GM23338 (cell line): ENCODE results near the gene HOXD9. TPM values are rescaled to one million over a fixed set of nuclear protein-coding genes. Genes with fewer than 3 reads are reported as not detected.

Experiments
- ATAC-seq: fragments of 200-7000 bp; cut with Tn5 transposase; 3 replicates; pipeline ENCODE4 v1.9.1; 2020
- DNase-seq: peaks from one replicate; pipeline ENCODE4 v3.0.0-alpha.2; 2015; ENCODE audit warnings: low spot score
- H2AFZ ChIP-seq: fragments of 200-600 bp; sonication (generic); 2 replicates; pipeline ENCODE4 v1.8.0; 2016; ENCODE audit warnings: antibody characterized with exemption, mild to moderate bottlenecking, moderate library complexity
- H3F3A ChIP-seq: fragments of 200-600 bp; sonication (generic); replicated peaks from 2 replicates; pipeline ENCODE4 v1.8.0; 2017; ENCODE audit warnings: antibody characterized with exemption, mixed run types, low read depth
- H3K27ac ChIP-seq: fragments of 200-600 bp; sonication (generic); 2 replicates; pipeline ENCODE4 v1.6.1; 2016; ENCODE audit warnings: low read depth
- H3K27me3 ChIP-seq: fragments of 200-600 bp; sonication (generic); 2 replicates; pipeline ENCODE4 v1.8.0; 2016; ENCODE audit warnings: mild to moderate bottlenecking, mixed run types, moderate library complexity; ENCODE audit not compliant: insufficient read depth
- H3K36me3 ChIP-seq: fragments of 200-600 bp; sonication (generic); 2 replicates; pipeline ENCODE4 v1.8.0; 2016; ENCODE audit warnings: mild to moderate bottlenecking; ENCODE audit not compliant: insufficient read depth
- H3K4me1 ChIP-seq: fragments of 200-600 bp; sonication (generic); 2 replicates; pipeline ENCODE4 v1.8.0; 2016; ENCODE audit warnings: mild to moderate bottlenecking, moderate library complexity; ENCODE audit not compliant: insufficient read depth
- H3K4me2 ChIP-seq: fragments of 200-600 bp; sonication (generic); 2 replicates; pipeline ENCODE4 v1.7.1; 2017; ENCODE audit warnings: mixed run types
- H3K4me3 ChIP-seq: fragments of 200-600 bp; sonication (generic); 2 replicates; pipeline ENCODE4 v1.6.1; 2016; ENCODE audit warnings: mixed run types
- H3K79me2 ChIP-seq: fragments of 200-600 bp; sonication (generic); replicated peaks from 2 replicates; pipeline ENCODE4 v1.8.0; 2017; ENCODE audit warnings: mild to moderate bottlenecking; ENCODE audit not compliant: insufficient read depth
- H3K9me2 ChIP-seq: fragments of 200-600 bp; sonication (generic); 2 replicates; pipeline ENCODE4 v1.8.0; 2017; ENCODE audit not compliant: insufficient read depth
- H4K20me1 ChIP-seq: fragments of 200-600 bp; sonication (generic); replicated peaks from 2 replicates; pipeline ENCODE4 v1.8.0; 2017; ENCODE audit warnings: mild to moderate bottlenecking; ENCODE audit not compliant: insufficient read depth
- H3K27ac Mint-ChIP-seq: 2 replicates; pipeline ENCODE4 v1.8.0; 2020; ENCODE audit warnings: inconsistent platforms, mild to moderate bottlenecking, moderate library complexity, mixed read lengths
- H3K27me3 Mint-ChIP-seq: 3 replicates; pipeline ENCODE4 v1.8.0; 2022; ENCODE audit warnings: low read depth, mild to moderate bottlenecking, moderate library complexity, mixed read lengths, inconsistent platforms; ENCODE audit not compliant: insufficient read depth, poor library complexity
- H3K36me3 Mint-ChIP-seq: 3 replicates; pipeline ENCODE4 v1.8.0; 2021; ENCODE audit warnings: low read depth, mild to moderate bottlenecking, inconsistent platforms, moderate library complexity, mixed read lengths
- H3K4me1 Mint-ChIP-seq: 3 replicates; pipeline ENCODE4 v1.8.0; 2020; ENCODE audit warnings: mild to moderate bottlenecking, inconsistent platforms, mixed read lengths
- H3K4me3 Mint-ChIP-seq: 3 replicates; pipeline ENCODE4 v1.8.0; 2021; ENCODE audit warnings: moderate library complexity, mild to moderate bottlenecking, inconsistent platforms, mixed read lengths
- H3K9me3 Mint-ChIP-seq: 3 replicates; pipeline ENCODE4 v1.8.0; 2020; ENCODE audit warnings: moderate library complexity, mild to moderate bottlenecking, inconsistent platforms, mixed read lengths
- CREB1 ChIP-seq: fragments of 250-450 bp; sonication (Bioruptor Pico); IDR thresholded peaks from 2 replicates; pipeline ENCODE4 v1.5.0; 2020; ENCODE audit warnings: low read depth, mild to moderate bottlenecking, moderate library complexity
- EZH2 ChIP-seq: fragments of 200-600 bp; sonication (generic); IDR thresholded peaks from one replicate; pipeline ENCODE4 v1.8.0; 2017; ENCODE audit warnings: antibody characterized with exemption, mild to moderate bottlenecking, low read depth; ENCODE audit not compliant: unreplicated experiment
- EZH2phosphoT487 ChIP-seq: fragments of 200-600 bp; sonication (generic); IDR thresholded peaks from one replicate; pipeline ENCODE4 v1.8.1; 2018; ENCODE audit warnings: antibody characterized with exemption; ENCODE audit not compliant: unreplicated experiment
- JUNB ChIP-seq: IDR thresholded peaks from one replicate; pipeline ENCODE4 v1.6.1; 2016; ENCODE audit warnings: antibody characterized with exemption; ENCODE audit not compliant: unreplicated experiment
- NANOG ChIP-seq: IDR thresholded peaks from 2 replicates; pipeline ENCODE4 v1.6.1; 2016; ENCODE audit warnings: antibody characterized with exemption, borderline replicate concordance
- ZNF331 ChIP-seq: fragments of 250-450 bp; sonication (Bioruptor Pico); IDR thresholded peaks from 2 replicates; pipeline ENCODE4 v1.5.0; 2020; ENCODE audit warnings: low read depth, mild to moderate bottlenecking, moderate library complexity
- polyA plus RNA-seq: library from polyadenylated mRNA; unstranded; fragments of >200 nt; fragmentation: Nextera tagmentation; extraction: Ambion mirVana; gene quantifications from 2 replicates; pipeline ENCODE4 v1.2.1, GENCODE V29; 2016
- total RNA-seq: library from RNA; depleted of rRNA; stranded (reverse); fragments of >200 nt; shearing (Covaris generic); gene quantifications from 2 replicates; pipeline ENCODE4 v1.2.3, GENCODE V29; 2014
- TF ChIP-seq, protein P1 (sequence below): fragments of 250-450 bp; sonication (Bioruptor Pico); IDR thresholded peaks from 2 replicates; pipeline ENCODE4 v1.5.0; 2020; ENCODE audit warnings: mild to moderate bottlenecking, moderate library complexity

HOXD9 gene
- total and polyA plus RNA-seq, 2 experiments from 2014 or later = not detected

- TF ChIP-seq, protein P1, sequence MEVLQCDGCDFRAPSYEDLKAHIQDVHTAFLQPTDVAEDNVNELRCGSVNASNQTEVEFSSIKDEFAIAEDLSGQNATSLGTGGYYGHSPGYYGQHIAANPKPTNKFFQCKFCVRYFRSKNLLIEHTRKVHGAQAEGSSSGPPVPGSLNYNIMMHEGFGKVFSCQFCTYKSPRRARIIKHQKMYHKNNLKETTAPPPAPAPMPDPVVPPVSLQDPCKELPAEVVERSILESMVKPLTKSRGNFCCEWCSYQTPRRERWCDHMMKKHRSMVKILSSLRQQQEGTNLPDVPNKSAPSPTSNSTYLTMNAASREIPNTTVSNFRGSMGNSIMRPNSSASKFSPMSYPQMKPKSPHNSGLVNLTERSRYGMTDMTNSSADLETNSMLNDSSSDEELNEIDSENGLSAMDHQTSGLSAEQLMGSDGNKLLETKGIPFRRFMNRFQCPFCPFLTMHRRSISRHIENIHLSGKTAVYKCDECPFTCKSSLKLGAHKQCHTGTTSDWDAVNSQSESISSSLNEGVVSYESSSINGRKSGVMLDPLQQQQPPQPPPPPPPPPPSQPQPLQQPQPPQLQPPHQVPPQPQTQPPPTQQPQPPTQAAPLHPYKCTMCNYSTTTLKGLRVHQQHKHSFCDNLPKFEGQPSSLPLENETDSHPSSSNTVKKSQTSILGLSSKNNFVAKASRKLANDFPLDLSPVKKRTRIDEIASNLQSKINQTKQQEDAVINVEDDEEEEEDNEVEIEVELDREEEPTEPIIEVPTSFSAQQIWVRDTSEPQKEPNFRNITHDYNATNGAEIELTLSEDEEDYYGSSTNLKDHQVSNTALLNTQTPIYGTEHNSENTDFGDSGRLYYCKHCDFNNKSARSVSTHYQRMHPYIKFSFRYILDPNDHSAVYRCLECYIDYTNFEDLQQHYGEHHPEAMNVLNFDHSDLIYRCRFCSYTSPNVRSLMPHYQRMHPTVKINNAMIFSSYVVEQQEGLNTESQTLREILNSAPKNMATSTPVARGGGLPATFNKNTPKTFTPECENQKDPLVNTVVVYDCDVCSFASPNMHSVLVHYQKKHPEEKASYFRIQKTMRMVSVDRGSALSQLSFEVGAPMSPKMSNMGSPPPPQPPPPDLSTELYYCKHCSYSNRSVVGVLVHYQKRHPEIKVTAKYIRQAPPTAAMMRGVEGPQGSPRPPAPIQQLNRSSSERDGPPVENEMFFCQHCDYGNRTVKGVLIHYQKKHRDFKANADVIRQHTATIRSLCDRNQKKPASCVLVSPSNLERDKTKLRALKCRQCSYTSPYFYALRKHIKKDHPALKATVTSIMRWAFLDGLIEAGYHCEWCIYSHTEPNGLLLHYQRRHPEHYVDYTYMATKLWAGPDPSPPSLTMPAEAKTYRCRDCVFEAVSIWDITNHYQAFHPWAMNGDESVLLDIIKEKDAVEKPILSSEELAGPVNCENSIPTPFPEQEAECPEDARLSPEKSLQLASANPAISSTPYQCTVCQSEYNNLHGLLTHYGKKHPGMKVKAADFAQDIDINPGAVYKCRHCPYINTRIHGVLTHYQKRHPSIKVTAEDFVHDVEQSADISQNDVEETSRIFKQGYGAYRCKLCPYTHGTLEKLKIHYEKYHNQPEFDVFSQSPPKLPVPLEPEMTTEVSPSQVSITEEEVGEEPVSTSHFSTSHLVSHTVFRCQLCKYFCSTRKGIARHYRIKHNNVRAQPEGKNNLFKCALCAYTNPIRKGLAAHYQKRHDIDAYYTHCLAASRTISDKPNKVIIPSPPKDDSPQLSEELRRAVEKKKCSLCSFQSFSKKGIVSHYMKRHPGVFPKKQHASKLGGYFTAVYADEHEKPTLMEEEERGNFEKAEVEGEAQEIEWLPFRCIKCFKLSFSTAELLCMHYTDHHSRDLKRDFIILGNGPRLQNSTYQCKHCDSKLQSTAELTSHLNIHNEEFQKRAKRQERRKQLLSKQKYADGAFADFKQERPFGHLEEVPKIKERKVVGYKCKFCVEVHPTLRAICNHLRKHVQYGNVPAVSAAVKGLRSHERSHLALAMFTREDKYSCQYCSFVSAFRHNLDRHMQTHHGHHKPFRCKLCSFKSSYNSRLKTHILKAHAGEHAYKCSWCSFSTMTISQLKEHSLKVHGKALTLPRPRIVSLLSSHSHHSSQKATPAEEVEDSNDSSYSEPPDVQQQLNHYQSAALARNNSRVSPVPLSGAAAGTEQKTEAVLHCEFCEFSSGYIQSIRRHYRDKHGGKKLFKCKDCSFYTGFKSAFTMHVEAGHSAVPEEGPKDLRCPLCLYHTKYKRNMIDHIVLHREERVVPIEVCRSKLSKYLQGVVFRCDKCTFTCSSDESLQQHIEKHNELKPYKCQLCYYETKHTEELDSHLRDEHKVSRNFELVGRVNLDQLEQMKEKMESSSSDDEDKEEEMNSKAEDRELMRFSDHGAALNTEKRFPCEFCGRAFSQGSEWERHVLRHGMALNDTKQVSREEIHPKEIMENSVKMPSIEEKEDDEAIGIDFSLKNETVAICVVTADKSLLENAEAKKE (CRISPR knock-in tag) = no peak
- TF ChIP-seq EZH2phosphoT487 (peak; percentile 74), CREB1 (CRISPR knock-in tag) (no peak), JUNB (no peak)
Measured at GRCh38 chr2:176124947-176125771, 2.6 kb downstream of the HOXD9 start (continued).

DNA sequence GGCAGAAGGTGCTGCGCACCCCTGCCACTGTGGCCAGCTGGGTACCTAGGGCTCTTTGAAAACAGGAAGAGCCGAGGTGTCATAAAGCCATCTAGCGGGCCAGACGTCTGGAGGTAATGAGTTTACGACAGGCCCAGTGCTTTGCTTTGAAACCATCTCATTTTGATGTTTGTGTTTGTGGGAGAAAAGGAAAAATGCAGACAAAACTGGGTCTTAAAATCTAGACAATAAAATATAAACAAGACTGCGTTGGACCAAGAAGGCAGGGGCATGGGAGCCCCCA lies 3.2 kb downstream of the HOXD9 start:
- no peak overlapping the region for H2AFZ ChIP-seq
- H3F3A ChIP-seq = peaks cover 46% of the 10 kb centered on the region; the same call in 1 of the 2 replicates
- Mint-ChIP-seq H3K27ac (no peak overlapping the region), H3K4me1 (peaks cover 25% of the 10 kb centered on the region), H3K36me3 (no peaks in the 10 kb centered on the region), H3K9me3 (peaks cover 10% of the 10 kb centered on the region; the same call in 2 of the 3 replicates), H3K27me3 (peaks cover 95% of the 10 kb centered on the region), H3K4me3 (no peak overlapping the region)
- H4K20me1 ChIP-seq = peaks cover 22% of the 10 kb centered on the region
- H3K36me3 ChIP-seq = no peaks in the 10 kb centered on the region
- H3K79me2 ChIP-seq = no peaks in the 10 kb centered on the region
- H3K4me3 ChIP-seq = no peak overlapping the region
- H3K4me2 ChIP-seq = no peak overlapping the region
- peaks cover 100% of the 10 kb centered on the region for H3K27me3 ChIP-seq
- peak; percentile 53 for DNase-seq
- no peak overlapping the region for H3K27ac ChIP-seq
- H3K4me1 ChIP-seq = peaks cover 14% of the 10 kb centered on the region
- no peak for ATAC-seq
- H3K9me2 ChIP-seq = no peaks in the 10 kb centered on the region
- TF ChIP-seq ZNF331 (CRISPR knock-in tag) (no peak), EZH2 (peak; percentile 37), NANOG (no peak), EZH2phosphoT487 (no peak), JUNB (no peak)
- TF ChIP-seq, protein P1 (CRISPR knock-in tag) = no peak
